ENCODE results near the gene PARD3. TPM values are rescaled to one million over a fixed set of nuclear protein-coding genes. Genes with fewer than 3 reads are reported as not detected.

Gene PARD3
- total RNA-seq, 2 experiments from 2014 or later, result 2.2 to 2.8 TPM

DNA sequence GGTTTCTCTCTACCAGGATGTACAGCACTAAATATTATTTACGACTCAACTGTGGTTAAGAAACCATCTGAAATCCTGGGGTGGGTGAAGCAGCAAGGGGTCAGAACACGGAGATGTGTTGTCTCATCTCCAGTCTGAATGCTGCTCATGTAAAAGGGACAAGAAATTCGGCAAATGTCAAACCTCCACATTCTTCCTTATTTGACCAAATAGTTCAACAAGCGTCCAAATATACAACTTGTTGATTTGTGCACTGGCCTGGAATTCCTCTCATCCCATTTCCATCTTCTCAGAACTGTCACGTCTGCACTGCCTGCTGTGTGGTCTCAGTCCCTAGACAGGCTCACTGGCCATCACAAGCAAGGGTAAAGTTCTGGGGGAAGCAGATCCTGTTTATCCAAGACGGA lies 520.0 kb downstream of the PARD3 start:
- H3K4me1 Mint-ChIP-seq, result peaks cover 9% of the 10 kb centered on the region
- ATAC-seq, result no peak

DNA sequence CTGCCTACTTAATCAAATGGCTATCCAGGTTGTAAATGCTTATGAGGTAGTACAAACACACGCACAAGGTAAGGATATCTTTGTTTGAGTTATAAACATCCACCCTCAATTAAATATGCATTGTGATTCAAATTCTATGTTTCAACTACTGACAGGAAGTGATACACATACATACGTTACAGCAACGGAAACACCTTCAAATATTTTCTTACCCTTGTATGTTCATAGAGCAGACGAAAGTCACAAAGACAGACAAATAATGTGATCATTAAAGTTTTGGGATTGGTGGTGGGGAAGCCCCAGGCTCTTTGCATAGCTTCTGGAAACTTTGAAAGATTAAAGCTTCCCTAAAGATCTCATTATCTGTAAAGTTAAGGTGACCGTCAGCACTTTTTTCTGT lies 521.0 kb downstream of the PARD3 start:
- ChIA-PET CTCF (no interaction called here), POLR2A (no interaction called here)
- Mint-ChIP-seq H3K4me1 (peaks cover 9% of the 10 kb centered on the region), H3K4me3 (no peak overlapping the region), H3K27me3 (peaks cover 10% of the 10 kb centered on the region), H3K27ac (no peak overlapping the region), H3K36me3 (ENCODE audit: low read depth) (no peaks in the 10 kb centered on the region), H3K9me3 (ENCODE audit: low read depth) (no peaks in the 10 kb centered on the region)
- intact Hi-C loops (cut with DNase I, micrococcal nuclease), result no loop called here
- ATAC-seq (peak; percentile 73), DNase-seq (no peak)

More for the DNA sequence above, 520.0 kb downstream of the PARD3 start:
- H3K36me3 Mint-ChIP-seq (ENCODE audit: low read depth), result no peaks in the 10 kb centered on the region
- peaks cover 10% of the 10 kb centered on the region for H3K27me3 Mint-ChIP-seq
- ChIA-PET CTCF (no interaction called here), POLR2A (no interaction called here)
- intact Hi-C loops (cut with DNase I, micrococcal nuclease), result no loop called here
- peak overlapping the region; percentile 6 for H3K27ac Mint-ChIP-seq
- DNase-seq, result no peak
- H3K4me3 Mint-ChIP-seq, result no peak overlapping the region
- H3K9me3 Mint-ChIP-seq (ENCODE audit: low read depth), result no peaks in the 10 kb centered on the region

DNA sequence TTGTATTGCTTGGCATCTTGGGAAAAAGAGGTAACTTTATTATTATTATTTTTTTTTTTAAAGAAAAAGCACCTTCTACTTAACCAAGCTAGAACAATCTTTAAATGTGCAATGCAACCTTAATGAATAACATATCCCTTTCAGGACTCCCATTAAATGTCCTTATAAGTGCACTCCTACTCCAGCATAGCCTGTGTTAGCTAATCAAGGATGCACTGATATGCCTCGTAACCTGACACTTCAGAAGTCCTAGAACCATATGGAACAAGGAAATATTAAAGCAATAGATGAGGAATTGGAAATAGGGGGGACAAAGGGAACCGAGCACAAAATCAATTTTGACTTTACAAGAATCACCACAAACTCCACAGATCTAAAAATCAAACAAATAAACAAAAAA lies 522.4 kb downstream of the PARD3 start:
- DNase-seq, result no peak

DNA sequence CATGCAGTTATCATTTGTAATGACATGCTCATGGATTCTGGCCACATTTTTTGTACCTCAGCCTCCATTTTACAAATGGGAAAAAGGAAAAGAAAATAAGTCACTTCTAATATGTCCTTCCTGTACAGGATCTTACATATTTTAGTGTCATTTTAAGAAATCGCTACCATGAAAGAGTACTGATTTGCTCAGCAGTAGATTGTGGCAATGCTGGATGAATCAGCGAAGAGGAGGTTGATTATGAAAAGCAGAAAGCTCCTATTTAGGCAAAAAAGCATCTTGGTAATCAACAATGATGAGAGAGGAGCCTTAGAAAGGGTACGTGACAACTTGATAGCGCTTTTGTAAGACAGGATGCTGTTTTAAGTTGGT lies 522.9 kb downstream of the PARD3 start:
- intact Hi-C loops (cut with DNase I, micrococcal nuclease), result no loop called here
- Mint-ChIP-seq H3K4me3 (no peak overlapping the region), H3K9me3 (ENCODE audit: low read depth) (no peaks in the 10 kb centered on the region), H3K27ac (no peak overlapping the region), H3K36me3 (ENCODE audit: low read depth) (no peaks in the 10 kb centered on the region), H3K27me3 (peaks cover 12% of the 10 kb centered on the region), H3K4me1 (peaks cover 9% of the 10 kb centered on the region)
- DNase-seq (no peak), ATAC-seq (peak; percentile 63)
- POLR2A ChIA-PET, result no interaction called here
- CTCF ChIA-PET, result interaction anchor here (0.7 kb wide), 1 partner anchor 543 kb away, joined by 3 read pairs; no protein-coding TSS in a partner anchor

More for the DNA sequence above, 522.4 kb downstream of the PARD3 start:
- Mint-ChIP-seq H3K27me3 (peaks cover 12% of the 10 kb centered on the region), H3K4me3 (no peak overlapping the region), H3K9me3 (ENCODE audit: low read depth) (no peaks in the 10 kb centered on the region), H3K4me1 (peaks cover 9% of the 10 kb centered on the region), H3K27ac (no peak overlapping the region), H3K36me3 (ENCODE audit: low read depth) (no peaks in the 10 kb centered on the region)
- CTCF ChIA-PET, result no interaction called here
- intact Hi-C loops (cut with DNase I, micrococcal nuclease), result no loop called here
- POLR2A ChIA-PET, result no interaction called here
- no peak for ATAC-seq

DNA sequence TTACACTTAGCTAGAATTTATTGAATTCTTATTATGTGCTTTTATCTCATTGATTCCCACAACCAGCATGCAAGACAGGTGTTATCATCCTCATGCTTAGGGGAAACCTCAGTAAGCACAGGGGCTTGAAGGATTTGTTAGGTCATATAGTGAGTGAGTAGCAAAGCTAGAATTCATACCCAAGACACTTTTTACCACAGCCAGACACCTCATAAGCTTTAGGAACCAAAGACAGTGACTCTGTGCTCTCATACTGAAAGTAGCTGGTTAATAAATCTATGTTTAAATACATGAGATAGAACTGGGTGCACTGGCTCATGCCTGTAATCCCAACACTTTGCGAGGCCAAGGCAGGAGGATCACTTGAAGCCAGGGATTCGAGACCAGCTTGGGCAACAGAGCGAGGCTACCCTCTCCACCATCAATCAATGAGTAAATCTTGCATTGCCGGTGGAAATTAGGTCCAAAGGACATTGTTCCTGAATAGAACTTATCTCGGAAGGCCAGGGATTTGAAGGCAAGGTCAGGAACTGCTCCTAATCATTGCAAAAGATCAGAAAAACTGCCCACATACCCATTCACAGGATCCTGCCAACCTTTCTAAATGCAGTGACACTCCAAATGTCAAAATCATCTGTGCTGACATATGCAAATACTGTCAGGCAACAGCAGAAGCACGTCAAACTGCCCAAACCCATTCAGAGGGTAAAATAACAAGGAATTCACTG lies 523.5 kb downstream of the PARD3 start:
- Mint-ChIP-seq H3K9me3 (ENCODE audit: low read depth) (no peaks in the 10 kb centered on the region), H3K4me1 (peaks cover 9% of the 10 kb centered on the region), H3K36me3 (ENCODE audit: low read depth) (no peaks in the 10 kb centered on the region), H3K27ac (no peak overlapping the region), H3K4me3 (no peak overlapping the region), H3K27me3 (peaks cover 14% of the 10 kb centered on the region)
- CTCF ChIA-PET, result interaction anchor here (0.7 kb wide), 2 partner anchors 32 to 544 kb away, joined by 3 read pairs; no protein-coding TSS in a partner anchor
- intact Hi-C loops (cut with DNase I, micrococcal nuclease), result no loop called here
- POLR2A ChIA-PET, result no interaction called here
- peak; percentile 47 for ATAC-seq
- no peak for DNase-seq

DNA sequence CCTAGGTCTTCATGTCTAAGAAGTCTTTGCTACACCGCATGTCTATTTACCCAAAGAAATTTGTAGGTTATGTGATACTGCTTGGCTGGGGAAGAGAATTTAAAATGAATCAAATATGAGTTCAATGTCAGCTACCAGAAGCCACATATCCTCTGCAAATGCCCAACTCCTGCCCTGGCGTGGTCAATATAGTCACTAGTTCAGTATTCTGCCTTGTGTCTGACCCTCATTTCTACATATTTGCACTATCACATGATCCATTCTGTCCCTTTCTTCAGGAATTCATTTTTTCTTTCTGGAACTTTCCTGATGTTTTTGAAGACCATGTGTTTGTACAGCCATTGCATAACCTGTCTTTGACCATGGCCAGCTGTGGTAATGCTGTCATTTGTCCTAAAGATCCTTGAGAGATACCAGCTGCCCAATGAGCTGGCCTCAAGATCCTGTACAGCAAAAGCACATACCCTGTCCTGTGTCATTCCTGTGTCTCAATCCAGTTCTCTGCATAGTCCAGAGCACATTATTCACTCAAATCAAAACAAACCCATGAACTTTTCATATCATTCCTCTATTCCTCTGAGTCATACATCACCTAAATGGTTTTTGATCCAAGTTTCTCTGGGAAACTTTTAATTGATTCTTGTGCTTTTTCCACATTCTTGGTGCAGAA lies 524.5 kb downstream of the PARD3 start:
- no peak for ATAC-seq
- CTCF ChIA-PET, result no interaction called here
- intact Hi-C loops (cut with DNase I, micrococcal nuclease), result no loop called here
- POLR2A ChIA-PET, result no interaction called here
- Mint-ChIP-seq H3K27me3 (peaks cover 20% of the 10 kb centered on the region), H3K4me3 (no peak overlapping the region), H3K9me3 (ENCODE audit: low read depth) (no peaks in the 10 kb centered on the region), H3K4me1 (peaks cover 9% of the 10 kb centered on the region), H3K27ac (no peak overlapping the region), H3K36me3 (ENCODE audit: low read depth) (no peaks in the 10 kb centered on the region)
- DNase-seq, result no peak

DNA sequence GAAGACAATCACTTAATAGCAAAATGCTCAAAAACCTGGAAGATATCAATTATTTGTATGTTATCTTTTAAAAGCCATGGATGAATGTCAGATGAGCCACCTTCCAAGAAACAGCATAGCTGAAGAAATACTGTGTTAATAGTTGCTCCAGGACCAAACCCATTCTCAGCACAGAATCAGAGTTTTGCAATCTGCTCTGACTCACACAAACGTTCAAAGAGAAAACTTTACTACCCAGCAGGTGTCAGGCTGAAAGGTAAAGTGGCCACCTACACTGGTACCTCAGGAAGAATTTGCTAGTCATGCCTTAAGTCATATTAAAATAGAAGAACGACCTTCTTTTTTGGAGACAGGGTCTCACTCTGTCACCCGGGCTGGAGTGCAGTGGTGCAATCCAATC lies 526.5 kb downstream of the PARD3 start:
- DNase-seq (no peak), ATAC-seq (no peak)
- H3K27me3 Mint-ChIP-seq, result peaks cover 18% of the 10 kb centered on the region
- ChIA-PET CTCF (interaction anchor here (0.6 to 0.9 kb wide), 2 partner anchors 16 to 28 kb away, joined by 3 read pairs; no protein-coding TSS in a partner anchor), POLR2A (no interaction called here)
- H3K36me3 Mint-ChIP-seq (ENCODE audit: low read depth), result no peaks in the 10 kb centered on the region
- no peak overlapping the region for H3K4me3 Mint-ChIP-seq
- no peaks in the 10 kb centered on the region for H3K9me3 Mint-ChIP-seq (ENCODE audit: low read depth)
- peaks cover 2% of the 10 kb centered on the region for H3K4me1 Mint-ChIP-seq
- H3K27ac Mint-ChIP-seq, result no peak overlapping the region
- intact Hi-C loops (cut with DNase I, micrococcal nuclease), result loop anchor here in 1 of 2 experiments (10.0 kb wide), 1 partner anchor 1146 kb away; no protein-coding TSS in a partner anchor

DNA sequence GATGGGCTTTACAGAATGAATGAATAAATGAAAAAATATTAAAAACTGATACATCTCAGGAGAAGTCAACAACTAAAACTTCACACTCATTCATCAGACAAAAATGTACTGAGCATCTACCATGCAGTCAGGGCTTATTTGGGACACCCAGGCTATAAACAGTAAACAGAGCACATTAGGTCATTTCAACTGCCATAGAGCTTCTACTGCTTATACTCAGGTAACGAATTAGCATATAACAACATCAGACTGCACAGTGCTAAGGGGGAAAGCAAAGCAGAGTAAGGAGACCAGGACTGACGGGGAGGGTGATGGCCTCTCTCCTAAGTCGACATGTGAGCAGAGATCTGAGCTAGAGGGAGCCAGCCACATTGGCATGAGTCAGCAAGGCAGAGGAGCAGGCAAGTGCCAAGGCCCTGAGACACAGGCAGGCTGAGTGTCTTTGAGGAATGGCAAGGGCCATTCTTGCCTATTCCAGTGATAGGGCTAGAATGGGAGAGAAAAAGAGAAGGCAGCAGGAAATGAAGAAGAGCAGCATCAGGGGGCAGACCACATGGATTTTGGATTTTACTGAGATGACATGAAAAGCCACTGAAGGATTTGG lies 528.9 kb downstream of the PARD3 start:
- peaks cover 16% of the 10 kb centered on the region for H3K27me3 Mint-ChIP-seq

DNA sequence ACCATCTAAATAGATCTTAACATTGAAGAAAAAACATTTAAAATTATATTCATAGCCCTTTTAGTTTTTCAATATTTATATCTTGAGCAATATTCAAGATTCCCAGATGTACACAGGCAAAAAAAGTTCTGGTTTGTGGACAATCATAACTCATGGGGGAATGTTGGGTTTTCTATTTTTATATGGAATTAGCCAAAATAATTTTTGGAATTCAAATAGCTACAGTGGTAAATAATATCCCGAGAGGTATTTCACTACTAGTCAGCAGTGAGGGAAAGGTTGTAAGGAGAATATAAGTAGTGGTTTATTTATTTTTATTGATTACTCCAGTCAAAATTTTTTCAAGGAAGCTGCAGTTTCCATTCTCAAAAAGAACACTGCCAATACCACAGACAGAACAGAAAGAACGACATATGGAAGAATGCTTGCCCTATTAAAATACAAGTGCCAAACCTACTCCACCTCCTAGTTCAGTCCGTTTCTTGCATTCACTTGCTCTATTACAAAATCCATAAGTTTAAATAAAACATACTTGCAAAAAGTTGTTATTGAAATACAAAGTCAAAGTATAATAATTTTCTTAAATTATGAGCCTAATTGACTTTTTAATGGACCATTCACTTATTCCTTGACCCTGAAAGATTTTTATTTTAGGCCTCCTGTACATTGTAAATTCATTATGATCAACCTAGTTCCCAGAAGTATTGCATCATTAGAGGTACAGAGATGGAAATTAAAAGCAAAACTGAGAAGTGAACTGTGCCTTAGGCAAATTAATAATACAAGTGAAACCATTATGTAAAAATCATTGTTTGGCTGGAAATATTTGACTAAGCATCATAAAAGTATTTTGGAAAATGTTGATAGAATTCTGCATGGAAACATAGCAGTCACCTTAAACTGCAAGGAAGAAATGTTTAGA lies 533.2 kb downstream of the PARD3 start:
- intact Hi-C loops (cut with DNase I, micrococcal nuclease), result loop anchor here (5.0 to 10.0 kb wide), 3 partner anchors 160 to 1153 kb away; no protein-coding TSS in a partner anchor
- ATAC-seq, result peak; percentile 33

More for the DNA sequence above, 528.9 kb downstream of the PARD3 start:
- intact Hi-C loops (cut with DNase I, micrococcal nuclease), result loop anchor here in 1 of 2 experiments (10.0 kb wide), 1 partner anchor 1149 kb away; no protein-coding TSS in a partner anchor
- H3K4me3 Mint-ChIP-seq, result no peak overlapping the region
- DNase-seq, result no peak
- H3K9me3 Mint-ChIP-seq (ENCODE audit: low read depth), result no peaks in the 10 kb centered on the region
- POLR2A ChIA-PET, result no interaction called here
- no peak overlapping the region for H3K27ac Mint-ChIP-seq
- CTCF ChIA-PET, result interaction anchor here (0.7 kb wide), 1 partner anchor 159 kb away, joined by 3 read pairs; no protein-coding TSS in a partner anchor
- no peak for ATAC-seq
- peaks cover 13% of the 10 kb centered on the region for H3K4me1 Mint-ChIP-seq
- H3K36me3 Mint-ChIP-seq (ENCODE audit: low read depth), result no peaks in the 10 kb centered on the region

DNA sequence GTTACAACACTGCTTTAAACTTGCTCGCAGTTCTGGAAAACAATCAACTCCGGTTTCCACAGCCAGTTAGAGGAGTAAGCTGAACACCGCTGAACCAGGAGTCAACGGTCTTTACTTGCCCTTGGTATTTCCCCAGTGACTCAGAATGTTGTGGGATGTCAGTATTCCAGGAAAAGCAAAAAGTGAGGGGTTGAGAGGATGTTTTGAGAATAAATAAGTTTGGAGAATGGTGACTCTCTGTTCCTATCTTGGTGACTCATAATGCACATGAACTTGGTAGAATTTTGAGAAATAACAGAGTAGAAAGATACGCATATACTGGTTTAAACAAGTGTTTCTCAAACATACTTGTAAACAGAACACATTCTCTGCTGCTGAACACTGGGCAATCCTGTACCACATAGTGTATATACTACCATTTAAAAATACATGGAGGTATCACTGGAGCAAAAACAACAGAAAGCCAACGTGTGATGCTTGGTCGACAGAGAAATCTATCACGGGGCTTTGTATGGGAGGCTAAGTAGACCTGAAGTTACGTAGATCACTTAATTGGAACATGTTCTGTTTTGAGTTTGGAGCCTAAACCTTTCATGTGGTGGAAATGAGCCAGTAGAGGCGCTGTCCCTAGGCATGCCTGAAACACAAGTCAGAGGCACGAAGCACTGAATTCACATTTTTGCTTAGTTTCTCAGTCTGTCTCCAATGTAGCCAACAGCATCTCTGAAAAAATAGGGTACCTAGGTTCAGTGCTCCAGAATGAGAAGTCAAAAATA lies 534.3 kb downstream of the PARD3 start:
- Mint-ChIP-seq H3K27ac (peak overlapping the region; percentile 72), H3K4me1 (peaks cover 25% of the 10 kb centered on the region), H3K27me3 (peaks cover 5% of the 10 kb centered on the region), H3K4me3 (no peak overlapping the region), H3K9me3 (ENCODE audit: low read depth) (no peaks in the 10 kb centered on the region), H3K36me3 (ENCODE audit: low read depth) (no peaks in the 10 kb centered on the region)
- ATAC-seq (peak; percentile 80), DNase-seq (peak; percentile 28)
- ChIA-PET CTCF (interaction anchor here (0.7 to 1.0 kb wide), 2 partner anchors 17 to 193 kb away, joined by 3 read pairs; no protein-coding TSS in a partner anchor), POLR2A (no interaction called here)
- intact Hi-C loops (cut with DNase I, micrococcal nuclease), result loop anchor here (5.0 to 10.0 kb wide), 3 partner anchors 158 to 1154 kb away; no protein-coding TSS in a partner anchor

More for the DNA sequence above, 533.2 kb downstream of the PARD3 start:
- Mint-ChIP-seq H3K27me3 (peaks cover 13% of the 10 kb centered on the region), H3K4me3 (no peak overlapping the region), H3K9me3 (ENCODE audit: low read depth) (no peaks in the 10 kb centered on the region), H3K27ac (peak overlapping the region; percentile 72), H3K36me3 (ENCODE audit: low read depth) (no peaks in the 10 kb centered on the region), H3K4me1 (peaks cover 25% of the 10 kb centered on the region)
- ChIA-PET POLR2A (no interaction called here), CTCF (no interaction called here)
- DNase-seq, result no peak

All from activated CD4-positive, alpha-beta T cell treated with anti-CD3 and anti-CD28 coated beads for 36 hours (primary cell).